Neutrophil (primary cell): ENCODE data around the gene NXNL1.

ENCODE experiments used
- H3K27ac ChIP-seq: fragments of 200-600 bp; sonication (generic); 2 replicates; pipeline ENCODE4 v1.5.1; 2016; ENCODE audit warnings: mild to moderate bottlenecking, moderate library complexity
- H3K27me3 ChIP-seq: fragments of 200-600 bp; sonication (generic); 2 replicates; pipeline ENCODE4 v1.6.0; 2016; ENCODE audit warnings: mild to moderate bottlenecking
- H3K36me3 ChIP-seq: fragments of 200-600 bp; sonication (generic); 2 replicates; pipeline ENCODE4 v1.5.1; 2017
- H3K4me1 ChIP-seq, 2 experiments: fragments of 200-600 bp in 1 of 2; sonication (generic) in 1 of 2; 1 replicate in 1 of 2; 2 replicates in 1 of 2; pipeline versions ENCODE4 v1.5.1 to v1.6.1; 2013 to 2016; ENCODE audit warnings: low read depth in 1 of 2, low read length in 1 of 2, mild to moderate bottlenecking in 1 of 2, moderate library complexity in 1 of 2; ENCODE audit not compliant: control insufficient read depth in 1 of 2, insufficient read depth in 1 of 2
- H3K4me3 ChIP-seq, 2 experiments: fragments of 200-600 bp in 1 of 2; sonication (generic) in 1 of 2; 1 replicate in 1 of 2; 2 replicates in 1 of 2; pipeline ENCODE4 v1.5.1; 2013 to 2016; ENCODE audit warnings: low read depth in 1 of 2, low read length in 1 of 2, mild to moderate bottlenecking in 1 of 2, moderate library complexity in 1 of 2
- H3K9me3 ChIP-seq: fragments of 200-600 bp; sonication (generic); 2 replicates; pipeline ENCODE4 v1.5.1; 2016
- CTCF ChIP-seq: fragments of 200-600 bp; sonication (generic); IDR thresholded peaks from 2 replicates; pipeline ENCODE4 v1.5.1; 2016; ENCODE audit warnings: antibody characterized with exemption

The NXNL1 gene

GRCh38 chr19:17421942-17422341, 38.8 kb downstream of the NXNL1 start:
- Histone ChIP-seq H3K4me3 (no peak overlapping the region), H3K27ac (no peak overlapping the region), H3K9me3 (no peaks in the 10 kb centered on the region), H3K4me1 (peaks cover 12 to 13% of the 10 kb centered on the region in 2 experiments), H3K27me3 (no peaks in the 10 kb centered on the region), H3K36me3 (peaks cover 8% of the 10 kb centered on the region)
- TF ChIP-seq CTCF, result no peak

- peak overlapping the region; percentile 72 for H3K27ac ChIP-seq
- peaks cover 12 to 13% of the 10 kb centered on the region in 2 experiments for H3K4me1 ChIP-seq
- TF ChIP-seq CTCF, result no peak
- no peaks in the 10 kb centered on the region for H3K9me3 ChIP-seq
- H3K27me3 ChIP-seq, result no peaks in the 10 kb centered on the region
- peaks cover 14% of the 10 kb centered on the region for H3K36me3 ChIP-seq
- peak overlapping the region; percentile 83 to 96 for H3K4me3 ChIP-seq
Observed at GRCh38 chr19:17420475-17420924, 40.2 kb downstream of the NXNL1 start.

GRCh38 chr19:17419621-17420474, 40.9 kb downstream of the NXNL1 start, which contains the start of gene MVB12A:
Gene MVB12A (plus strand): TSS chr19:17420047. CDS start chr19:17420136, 89 bp downstream.
- Histone ChIP-seq H3K9me3 (no peaks in the 10 kb centered on the region), H3K36me3 (peaks cover 16% of the 10 kb centered on the region), H3K27me3 (no peaks in the 10 kb centered on the region), H3K4me1 (peaks cover 12 to 13% of the 10 kb centered on the region in 2 experiments), H3K27ac (peak within 1 kb of the TSS; percentile 72), H3K4me3 (peak within 1 kb of the TSS; percentile 83 to 96)
- TF ChIP-seq CTCF, result peak; percentile 31

- Histone ChIP-seq H3K36me3 (peaks cover 22% of the 10 kb centered on the region), H3K4me3 (peak overlapping the region; percentile 83 to 96), H3K9me3 (no peaks in the 10 kb centered on the region), H3K4me1 (peaks cover 12 to 13% of the 10 kb centered on the region in 2 experiments), H3K27ac (peak overlapping the region; percentile 72), H3K27me3 (no peaks in the 10 kb centered on the region)
- TF ChIP-seq CTCF, result no peak
Observed at GRCh38 chr19:17419154-17419620, 41.5 kb downstream of the NXNL1 start.

GRCh38 chr19:17418710-17419109, 42.0 kb downstream of the NXNL1 start:
- peaks cover 12 to 13% of the 10 kb centered on the region in 2 experiments for H3K4me1 ChIP-seq
- H3K27ac ChIP-seq, result no peak overlapping the region
- TF ChIP-seq CTCF, result no peak
- H3K9me3 ChIP-seq, result no peaks in the 10 kb centered on the region
- no peaks in the 10 kb centered on the region for H3K27me3 ChIP-seq
- no peak overlapping the region for H3K4me3 ChIP-seq
- H3K36me3 ChIP-seq, result peaks cover 24% of the 10 kb centered on the region
